Body of pancreas (tissue), 4 donors: ENCODE results near the gene RXRB. TPM values are rescaled to one million over a fixed set of nuclear protein-coding genes. Genes with fewer than 3 reads are reported as not detected.

ENCODE experiments used
- ATAC-seq: fragments of 150-250 bp; one replicate; pipeline ENCODE4 v1.9.1; 2016
- DNase-seq, 4 donors: peaks; one replicate each; pipeline ENCODE4 v3.0.0-alpha.2; 2019
- H3K27ac ChIP-seq, 4 donors: fragments of 200-600 bp; sonication (generic); 1 replicate in 3 of 4; 2 replicates in 1 of 4; pipeline versions ENCODE4 v1.5.1 to v1.6.1; 2016 to 2019; ENCODE audit warnings: mild to moderate bottlenecking in 1 of 4, mixed read lengths in 1 of 4, moderate library complexity in 1 of 4
- H3K27me3 ChIP-seq, 2 donors: fragments of 200-600 bp; sonication (generic); one replicate each; pipeline ENCODE4 v1.6.0; 2016; ENCODE audit warnings: mild to moderate bottlenecking in 1 of 2
- H3K36me3 ChIP-seq, 2 donors: fragments of 200-600 bp; sonication (generic); replicated peaks in 1 of 2; 2 replicates each; pipeline ENCODE4 v1.5.1; 2016; ENCODE audit warnings: low read depth in 2 of 2; ENCODE audit not compliant: insufficient read depth in 1 of 2
- H3K4me1 ChIP-seq: fragments of 200-600 bp; sonication (generic); one replicate; pipeline ENCODE4 v1.6.0; 2016
- H3K4me3 ChIP-seq, 2 donors: fragments of 200-600 bp; sonication (generic); 1 replicate in 1 of 2; 2 replicates in 1 of 2; pipeline ENCODE4 v1.5.1; 2016 to 2019
- H3K9me3 ChIP-seq, 3 donors: fragments of 200-600 bp; sonication (generic); 1 replicate in 2 of 3; 2 replicates in 1 of 3; pipeline ENCODE4 v1.5.1; 2016
- POLR2A ChIP-seq, 3 donors: fragments of 450-650 bp; IDR thresholded peaks; one replicate each; pipeline ENCODE4 v1.6.1; 2016; ENCODE audit warnings: antibody characterized with exemption in 3 of 3, mild to moderate bottlenecking in 2 of 3
- WGBS, 2 donors: methylation state at CpG; one replicate each; pipeline ENCODE4 v1.1.5; 2017; 5-methylcytosine and 5-hydroxymethylcytosine counted together
- intact Hi-C: fragments of 100-400 bp; cut with DNase I; formaldehyde crosslinking; loops from one replicate; pipeline ENCODE4 v1.15.1; 2023
- total RNA-seq, 2 donors: library from RNA; depleted of rRNA; stranded (reverse); fragments of >200 nt; gene quantifications; one replicate each; pipeline ENCODE4 v1.1.0, GENCODE V29; 2016
- TF ChIP-seq, protein P1 (sequence below), 7 experiments: fragments of 450-650 bp in 4 of 7; fragments of 200-600 bp in 3 of 7; sonication (generic) in 3 of 7; IDR thresholded peaks; one replicate each; pipeline ENCODE4 v1.5.1; 2016 to 2019; ENCODE audit warnings: antibody characterized with exemption in 7 of 7

Gene RXRB
- total RNA-seq, 2 donors from 2014 or later: 17.1 to 21.0 TPM

GRCh38 chr6:33201935-33202334 lies 1.5 kb upstream of the RXRB start:
- ATAC-seq (no peak), DNase-seq (no peak)
- peak overlapping the region; percentile 59 to 77 for H3K4me3 ChIP-seq
- H3K9me3 ChIP-seq: no peaks in the 10 kb centered on the region
- intact Hi-C loops: no loop called here
- no peak for TF ChIP-seq POLR2A (IDR thresholded peaks at IDR 0.05)
- H3K36me3 ChIP-seq: peaks cover 0 to 7% of the 10 kb centered on the region in 2 donors
- H3K27me3 ChIP-seq: no peaks in the 10 kb centered on the region
- H3K27ac ChIP-seq: peak overlapping the region in 3 of 4 donors; percentile 94 to 99 (median 99)
- 25 to 32% methylated on average over 6 of the region's 6 CpGs for WGBS, 2 donors
- peaks cover 81% of the 10 kb centered on the region for H3K4me1 ChIP-seq

DNA sequence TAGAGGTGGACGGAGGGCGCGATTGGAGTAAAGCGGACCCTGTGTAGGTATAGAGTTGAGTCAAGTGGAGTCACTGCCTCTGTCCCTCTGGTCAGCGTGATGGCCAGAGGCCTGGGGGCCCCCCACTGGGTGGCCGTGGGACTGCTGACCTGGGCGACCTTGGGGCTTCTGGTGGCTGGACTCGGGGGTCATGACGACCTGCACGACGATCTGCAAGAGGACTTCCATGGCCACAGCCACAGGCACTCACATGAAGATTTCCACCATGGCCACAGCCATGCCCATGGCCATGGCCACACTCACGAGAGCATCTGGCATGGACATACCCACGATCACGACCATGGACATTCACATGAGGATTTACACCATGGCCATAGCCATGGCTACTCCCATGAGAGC lies 681 bp upstream of the RXRB start:
- H3K4me3 ChIP-seq: peak overlapping the region; percentile 59 to 77
- H3K4me1 ChIP-seq: peaks cover 74% of the 10 kb centered on the region
- no peaks in the 10 kb centered on the region for H3K27me3 ChIP-seq
- H3K27ac ChIP-seq: peak overlapping the region; percentile 90 to 99 (median 96)
- intact Hi-C loops: no loop called here
- WGBS, 2 donors: 2 to 7% methylated on average over 14 of the region's 14 CpGs
- TF ChIP-seq POLR2A (IDR thresholded peaks at IDR 0.05): no peak
- TF ChIP-seq, protein P1, sequence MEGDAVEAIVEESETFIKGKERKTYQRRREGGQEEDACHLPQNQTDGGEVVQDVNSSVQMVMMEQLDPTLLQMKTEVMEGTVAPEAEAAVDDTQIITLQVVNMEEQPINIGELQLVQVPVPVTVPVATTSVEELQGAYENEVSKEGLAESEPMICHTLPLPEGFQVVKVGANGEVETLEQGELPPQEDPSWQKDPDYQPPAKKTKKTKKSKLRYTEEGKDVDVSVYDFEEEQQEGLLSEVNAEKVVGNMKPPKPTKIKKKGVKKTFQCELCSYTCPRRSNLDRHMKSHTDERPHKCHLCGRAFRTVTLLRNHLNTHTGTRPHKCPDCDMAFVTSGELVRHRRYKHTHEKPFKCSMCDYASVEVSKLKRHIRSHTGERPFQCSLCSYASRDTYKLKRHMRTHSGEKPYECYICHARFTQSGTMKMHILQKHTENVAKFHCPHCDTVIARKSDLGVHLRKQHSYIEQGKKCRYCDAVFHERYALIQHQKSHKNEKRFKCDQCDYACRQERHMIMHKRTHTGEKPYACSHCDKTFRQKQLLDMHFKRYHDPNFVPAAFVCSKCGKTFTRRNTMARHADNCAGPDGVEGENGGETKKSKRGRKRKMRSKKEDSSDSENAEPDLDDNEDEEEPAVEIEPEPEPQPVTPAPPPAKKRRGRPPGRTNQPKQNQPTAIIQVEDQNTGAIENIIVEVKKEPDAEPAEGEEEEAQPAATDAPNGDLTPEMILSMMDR (IDR thresholded peaks at IDR 0.05): no peak
- ATAC-seq (peak; percentile 0), DNase-seq (peak in 2 of 4 donors; percentile 29 to 34)
- peaks cover 0 to 10% of the 10 kb centered on the region in 2 donors for H3K36me3 ChIP-seq
- H3K9me3 ChIP-seq: no peaks in the 10 kb centered on the region

DNA sequence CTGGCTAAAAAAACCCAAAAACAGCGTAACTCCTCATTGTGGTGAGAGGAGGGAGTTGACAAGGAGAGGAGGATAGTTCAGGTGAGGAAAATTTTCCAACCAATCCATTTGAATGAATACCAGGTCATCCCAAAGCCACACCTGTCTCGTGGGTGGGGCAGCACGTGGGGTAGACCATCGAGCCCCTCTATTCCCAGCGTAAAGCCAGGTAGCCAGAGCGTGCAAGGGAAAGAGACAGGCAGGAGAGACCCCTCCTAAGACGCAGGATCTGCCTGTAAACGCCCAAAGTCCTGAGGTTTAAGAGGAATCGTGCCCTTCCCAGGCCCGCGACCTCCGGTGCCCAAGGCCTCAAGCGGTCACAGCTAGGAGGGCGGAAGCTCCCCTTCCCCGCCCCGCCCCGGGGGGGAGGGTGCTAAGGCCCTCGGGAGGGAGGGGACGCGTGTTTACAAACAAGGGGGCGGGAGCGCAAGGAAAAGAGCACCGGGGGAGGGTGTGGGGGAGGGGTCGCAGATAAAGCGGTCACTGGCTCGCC lies 712 bp downstream of the RXRB start:
- Histone ChIP-seq H3K27ac (peak overlapping the region; percentile 90 to 99 (median 96)), H3K27me3 (no peaks in the 10 kb centered on the region), H3K4me3 (peak overlapping the region; percentile 59 to 71), H3K9me3 (no peaks in the 10 kb centered on the region), H3K36me3 (peaks cover 0 to 20% of the 10 kb centered on the region in 2 donors), H3K4me1 (peaks cover 62% of the 10 kb centered on the region)
- peak in 3 of 4 donors; percentile 80 to 88 (median 84) for DNase-seq
- ATAC-seq: peak; percentile 30
- TF ChIP-seq POLR2A (IDR thresholded peaks at IDR 0.05): no peak
- TF ChIP-seq, protein P1 (IDR thresholded peaks at IDR 0.05): peak in 1 of 7 experiments; percentile 12
- intact Hi-C loops: no loop called here
- 2 to 3% methylated on average over 19 to 26 of the region's 26 CpGs for WGBS, 2 donors

DNA sequence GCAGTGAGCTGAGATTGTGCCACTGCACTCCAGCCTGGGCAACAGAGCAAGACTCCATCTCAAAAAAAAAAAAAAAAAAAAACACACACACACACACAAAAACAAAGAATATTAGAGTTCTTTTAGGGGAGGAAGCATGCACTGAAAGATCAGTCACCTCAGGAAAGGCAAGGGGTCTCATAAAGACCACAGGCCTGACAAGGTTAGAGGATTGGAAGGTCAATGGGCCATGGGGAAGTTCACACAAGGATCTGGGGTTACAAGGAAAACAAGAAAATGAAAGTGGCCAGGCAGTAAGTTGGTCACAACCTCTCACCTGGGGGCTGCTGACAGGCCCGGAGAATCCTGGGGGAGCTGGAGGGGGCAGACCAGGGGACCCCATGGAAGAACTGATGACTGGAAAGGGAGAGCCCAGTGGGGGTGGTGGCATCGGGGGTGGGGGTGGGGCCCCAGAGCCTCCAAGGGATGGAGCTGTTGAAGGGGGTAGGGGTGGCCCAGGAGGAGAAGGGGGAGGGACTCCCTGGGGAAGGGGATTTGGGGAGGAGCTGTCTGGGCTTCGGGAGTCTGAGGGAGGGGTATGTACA lies 1.5 kb downstream of the RXRB start:
- intact Hi-C loops: no loop called here

GRCh38 chr6:33198159-33198852 lies 2.2 kb downstream of the RXRB start:
- Histone ChIP-seq H3K27me3 (no peaks in the 10 kb centered on the region), H3K36me3 (peaks cover 0 to 25% of the 10 kb centered on the region in 2 donors), H3K4me3 (no peak overlapping the region), H3K27ac (peak overlapping the region in 3 of 4 donors; percentile 3 to 36 (median 13)), H3K9me3 (no peaks in the 10 kb centered on the region), H3K4me1 (peaks cover 50% of the 10 kb centered on the region)
- 46 to 47% methylated on average over 6 of the region's 6 CpGs for WGBS, 2 donors
- TF ChIP-seq, protein P1 (IDR thresholded peaks at IDR 0.05): no peak
- TF ChIP-seq POLR2A (IDR thresholded peaks at IDR 0.05): no peak
- ATAC-seq (no peak), DNase-seq (no peak)
- intact Hi-C loops: no loop called here

More for the DNA sequence above, 1.5 kb downstream of the RXRB start:
- TF ChIP-seq, protein P1 (IDR thresholded peaks at IDR 0.05): no peak
- TF ChIP-seq POLR2A (IDR thresholded peaks at IDR 0.05): no peak
- H3K27me3 ChIP-seq: no peaks in the 10 kb centered on the region
- peak overlapping the region in 1 of 2 donors; percentile 59 for H3K4me3 ChIP-seq
- ATAC-seq (no peak), DNase-seq (no peak)
- peaks cover 56% of the 10 kb centered on the region for H3K4me1 ChIP-seq
- H3K27ac ChIP-seq: peak overlapping the region in 3 of 4 donors; percentile 94 to 99 (median 99)
- no peaks in the 10 kb centered on the region for H3K9me3 ChIP-seq
- peaks cover 0 to 26% of the 10 kb centered on the region in 2 donors for H3K36me3 ChIP-seq
- 30 to 49% methylated on average over 2 to 3 of the region's 3 CpGs for WGBS, 2 donors
